Measurements from ENCODE around the gene STARD7.
A peak's percentile ranks its signal among the peaks of the same experiment; 100 is the strongest.

Gene STARD7

GRCh38 chr2:96145036-96145847, 63.4 kb downstream of the STARD7 start, which contains the start of gene DUSP2:
DUSP2 (minus strand) TSS chr2:96145440; CDS start chr2:96145354, 86 bp downstream.
- H3K27me3 ChIP-seq (ENCODE audit: insufficient read depth, poor library complexity, severe bottlenecking), result no peaks in the 10 kb centered on the region
- H3K36me3 ChIP-seq (ENCODE audit: low read depth), result no peaks in the 10 kb centered on the region
- H3K9me3 ChIP-seq (ENCODE audit: severe bottlenecking), result no peaks in the 10 kb centered on the region
- TF ChIP-seq CTCF (IDR thresholded peaks at IDR 0.05; ENCODE audit: poor library complexity, severe bottlenecking), result no peak
- DNase-seq (ENCODE audit: low spot score) (peak; percentile 73), ATAC-seq (ENCODE audit: low read depth) (peak; percentile 76)
- no peak within 1 kb of the TSS for H3K27ac ChIP-seq (ENCODE audit: poor library complexity, severe bottlenecking)
- no peaks in the 10 kb centered on the region for H3K4me1 ChIP-seq (ENCODE audit: insufficient read depth, poor library complexity, severe bottlenecking)
- peak within 1 kb of the TSS; percentile 43 for H3K4me3 ChIP-seq (ENCODE audit: severe bottlenecking)

GRCh38 chr2:96144481-96145035, 64.1 kb downstream of the STARD7 start:
- peak; percentile 3; the same call in 1 of the 3 replicates for ATAC-seq (ENCODE audit: low read depth)
- Histone ChIP-seq H3K36me3 (ENCODE audit: low read depth) (no peaks in the 10 kb centered on the region), H3K4me3 (ENCODE audit: severe bottlenecking) (peak overlapping the region; percentile 43), H3K4me1 (ENCODE audit: insufficient read depth, poor library complexity, severe bottlenecking) (no peaks in the 10 kb centered on the region), H3K9me3 (ENCODE audit: severe bottlenecking) (no peaks in the 10 kb centered on the region), H3K27me3 (ENCODE audit: insufficient read depth, poor library complexity, severe bottlenecking) (no peaks in the 10 kb centered on the region), H3K27ac (ENCODE audit: poor library complexity, severe bottlenecking) (no peak overlapping the region)
- TF ChIP-seq CTCF (IDR thresholded peaks at IDR 0.05; ENCODE audit: poor library complexity, severe bottlenecking), result no peak
- peak; percentile 61 for DNase-seq (ENCODE audit: low spot score)

DNA sequence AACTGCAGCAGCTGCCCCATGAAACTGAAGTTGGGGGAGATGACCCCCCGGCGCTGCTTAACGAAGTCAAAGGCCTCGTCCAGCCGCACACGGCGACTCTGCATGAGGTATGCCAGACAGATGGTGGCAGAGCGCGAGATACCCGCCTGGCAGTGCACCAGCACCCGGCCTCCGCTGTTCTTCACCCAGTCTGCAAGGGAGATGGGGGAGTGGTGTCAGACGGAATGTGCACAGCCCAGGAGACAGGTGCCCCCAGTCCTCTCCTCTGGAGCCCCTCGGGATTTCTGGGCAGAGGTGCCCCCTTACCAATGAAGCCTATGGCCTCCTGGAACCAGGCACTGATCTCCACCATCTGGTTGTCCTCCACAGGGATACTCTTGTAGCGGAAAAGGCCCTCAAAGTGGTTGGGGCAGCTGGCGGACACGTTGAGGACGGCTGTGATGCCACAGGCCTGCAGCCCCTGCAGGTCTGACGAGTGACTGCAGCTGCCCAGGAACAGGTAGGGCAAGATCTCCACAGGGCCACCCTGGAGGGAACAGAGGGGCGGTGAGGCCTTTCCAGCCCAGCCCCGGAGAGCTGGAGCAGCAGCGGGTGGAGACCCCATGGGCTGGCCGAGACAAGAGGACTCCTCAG, 64.7 kb downstream of the STARD7 start:
- no peaks in the 10 kb centered on the region for H3K4me1 ChIP-seq (ENCODE audit: insufficient read depth, poor library complexity, severe bottlenecking)
- no peak overlapping the region for H3K27ac ChIP-seq (ENCODE audit: poor library complexity, severe bottlenecking)
- H3K4me3 ChIP-seq (ENCODE audit: severe bottlenecking), result peak overlapping the region; percentile 43
- DNase-seq (ENCODE audit: low spot score), result peak; percentile 54
- ATAC-seq (ENCODE audit: low read depth), result no peak
- H3K36me3 ChIP-seq (ENCODE audit: low read depth), result no peaks in the 10 kb centered on the region
- H3K9me3 ChIP-seq (ENCODE audit: severe bottlenecking), result no peaks in the 10 kb centered on the region
- TF ChIP-seq CTCF (IDR thresholded peaks at IDR 0.05; ENCODE audit: poor library complexity, severe bottlenecking), result no peak
- H3K27me3 ChIP-seq (ENCODE audit: insufficient read depth, poor library complexity, severe bottlenecking), result no peaks in the 10 kb centered on the region

DNA sequence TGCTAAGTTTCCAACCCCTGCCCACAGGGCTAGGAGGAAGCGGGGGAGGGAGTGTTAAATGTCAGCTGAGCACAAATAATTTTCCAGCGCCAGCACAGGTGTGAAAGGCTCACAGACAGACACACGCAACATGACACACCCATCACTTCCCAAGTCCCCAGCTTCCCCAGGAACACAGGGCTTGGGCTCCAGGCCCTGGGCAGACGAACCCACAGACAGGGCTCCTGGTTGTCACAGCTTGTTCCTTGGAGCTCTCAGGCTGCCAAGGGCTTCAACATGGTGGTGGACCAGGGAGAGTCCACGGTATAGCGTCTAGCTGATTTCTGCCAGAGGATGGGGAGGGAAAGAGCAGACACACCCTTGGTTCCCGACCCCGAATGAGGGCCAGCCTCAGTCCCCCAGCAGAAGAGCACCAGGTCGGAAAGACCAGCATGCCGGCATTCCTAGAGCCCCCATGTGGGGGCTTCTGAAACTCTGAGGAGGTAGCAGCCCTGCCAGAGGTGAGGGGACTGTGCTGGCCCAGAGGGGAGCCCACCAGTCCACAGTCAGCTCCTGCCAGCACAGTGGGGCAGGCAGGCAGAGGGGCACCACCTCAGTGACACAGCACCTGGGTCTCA, 65.3 kb downstream of the STARD7 start:
- TF ChIP-seq CTCF (IDR thresholded peaks at IDR 0.05; ENCODE audit: poor library complexity, severe bottlenecking), result no peak
- Histone ChIP-seq H3K4me3 (ENCODE audit: severe bottlenecking) (no peak overlapping the region), H3K9me3 (ENCODE audit: severe bottlenecking) (no peaks in the 10 kb centered on the region), H3K27me3 (ENCODE audit: insufficient read depth, poor library complexity, severe bottlenecking) (no peaks in the 10 kb centered on the region), H3K4me1 (ENCODE audit: insufficient read depth, poor library complexity, severe bottlenecking) (no peaks in the 10 kb centered on the region), H3K27ac (ENCODE audit: poor library complexity, severe bottlenecking) (no peak overlapping the region), H3K36me3 (ENCODE audit: low read depth) (no peaks in the 10 kb centered on the region)
- ATAC-seq (ENCODE audit: low read depth) (no peak), DNase-seq (ENCODE audit: low spot score) (no peak)
